HG03571 (cell line): ENCODE results near the gene ACOXL.
A peak's percentile ranks its signal among the peaks of the same experiment; 100 is the strongest.

ENCODE experiments used
- ATAC-seq: cut with Tn5 transposase; IDR thresholded peaks from one replicate; pipeline ENCODE4 v1.9.1; 2021; ENCODE audit not compliant: unreplicated experiment

Gene ACOXL

DNA sequence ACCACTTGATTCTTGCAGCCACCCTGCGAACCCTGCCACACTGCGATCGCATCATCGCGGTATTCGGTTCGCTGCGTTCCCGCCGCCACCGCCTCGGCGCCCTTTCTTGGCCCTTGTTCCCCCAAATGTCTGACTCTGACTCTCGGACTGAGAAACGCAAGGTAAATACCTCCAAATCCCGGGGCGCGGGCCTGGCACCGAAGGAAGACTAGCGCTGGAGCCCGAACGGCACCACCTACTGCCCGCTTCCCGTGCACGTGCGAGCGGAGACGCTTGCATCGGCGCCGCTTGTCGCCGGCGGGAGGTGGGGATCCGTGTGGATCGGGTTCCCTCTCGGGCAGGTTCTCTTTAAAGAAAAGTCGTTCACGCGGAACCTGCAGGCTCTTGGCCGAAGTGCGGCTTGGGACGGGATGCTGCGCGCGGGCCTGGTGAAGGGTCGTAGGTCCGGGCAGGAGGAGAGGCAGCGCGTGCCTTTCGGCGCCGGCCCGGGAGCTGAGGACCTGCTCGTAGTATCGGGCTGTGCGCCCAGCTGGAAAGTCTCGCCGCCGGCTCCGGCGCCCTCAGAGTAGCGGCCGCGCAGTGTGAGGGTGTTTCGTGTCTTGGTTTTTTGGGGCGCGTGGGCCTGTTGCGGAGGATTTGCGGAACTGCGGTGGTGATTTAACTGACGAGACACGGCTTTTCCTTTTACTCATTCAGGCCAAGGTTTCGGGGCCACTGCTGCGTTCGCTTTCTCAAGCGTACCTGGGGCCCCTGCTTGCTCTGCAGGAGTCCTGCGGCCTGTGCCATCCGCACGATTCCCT, 388.9 kb downstream of the ACOXL start:
- ATAC-seq = peak; percentile 0

DNA sequence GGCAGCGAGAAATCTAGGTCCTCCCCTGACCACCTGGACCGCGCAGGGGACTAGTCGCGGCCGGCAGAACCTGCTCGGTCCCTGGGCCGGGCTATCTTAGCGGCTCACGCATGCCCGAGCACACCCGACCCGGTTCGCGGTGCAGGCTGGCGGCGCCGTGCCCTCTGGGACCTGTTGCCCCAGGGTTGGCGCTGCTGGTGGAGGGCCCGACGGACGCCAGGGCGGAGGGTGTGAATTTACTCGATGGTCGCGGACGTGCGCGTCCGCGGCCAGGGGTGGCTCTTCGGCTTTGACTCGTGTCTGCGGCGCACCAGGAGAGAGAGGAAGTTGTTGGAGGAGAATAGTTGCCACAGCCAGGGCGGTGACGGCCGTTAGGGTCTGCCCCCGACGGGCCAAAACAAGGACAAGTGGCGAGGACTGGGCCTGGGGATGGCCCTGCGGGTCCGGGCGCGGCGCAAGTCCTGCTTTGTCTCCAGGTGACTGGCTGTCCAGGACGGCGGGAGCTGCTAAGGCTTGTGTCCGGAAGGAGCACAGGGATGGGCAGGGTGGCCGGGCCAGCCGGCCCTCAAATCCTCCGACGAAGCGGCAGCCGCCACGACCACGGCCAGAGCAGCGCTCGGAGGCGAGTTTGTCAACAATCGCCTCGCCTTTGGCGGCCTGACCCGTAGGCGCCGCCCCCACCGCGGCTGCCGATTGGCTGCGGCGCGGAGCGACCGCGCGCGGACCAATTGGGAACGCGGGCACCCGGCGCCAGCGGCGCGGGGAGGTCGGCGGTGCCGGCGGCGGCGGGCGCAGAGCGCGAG, 389.7 kb downstream of the ACOXL start:
- peak; percentile 40 for ATAC-seq

DNA sequence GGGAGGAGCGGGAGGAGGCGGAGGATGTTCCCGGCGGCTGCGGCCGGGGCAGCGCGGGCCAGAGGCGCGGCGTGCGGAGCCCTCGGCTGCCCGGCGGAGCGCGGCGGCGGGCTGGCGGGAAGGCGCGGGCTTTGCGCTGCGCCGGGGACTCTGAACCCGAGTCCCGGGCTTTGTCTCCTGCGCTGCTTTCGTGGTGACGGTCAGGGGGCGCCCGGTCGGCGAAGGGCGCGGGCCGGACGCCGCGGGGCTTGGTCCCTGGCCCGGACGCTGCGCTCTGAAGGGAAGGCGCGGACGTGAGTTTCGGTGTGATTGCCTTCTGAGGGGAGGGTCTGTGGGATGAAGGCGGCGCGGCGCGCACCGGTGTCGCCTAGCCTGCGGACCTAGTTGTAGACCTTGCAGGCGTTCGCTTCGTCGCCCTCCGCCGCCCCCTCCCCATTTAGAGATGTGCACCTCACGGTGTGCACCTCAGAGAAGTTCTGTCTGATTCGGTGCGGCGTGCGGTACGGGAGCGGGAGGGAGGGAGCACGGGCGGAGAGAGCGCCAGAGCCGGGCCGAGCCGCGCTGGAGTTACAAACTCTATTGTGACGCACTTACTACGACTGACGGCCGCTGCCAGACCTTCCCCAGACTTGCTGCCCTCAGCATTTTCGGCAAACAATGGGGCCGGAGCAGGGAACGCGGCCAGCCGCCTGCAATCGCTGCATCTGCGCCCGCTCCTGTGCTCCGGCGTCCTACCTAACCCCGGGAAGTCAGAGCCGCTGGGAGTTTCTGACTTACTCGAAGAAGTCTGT, 390.5 kb downstream of the ACOXL start:
- ATAC-seq = no peak

DNA sequence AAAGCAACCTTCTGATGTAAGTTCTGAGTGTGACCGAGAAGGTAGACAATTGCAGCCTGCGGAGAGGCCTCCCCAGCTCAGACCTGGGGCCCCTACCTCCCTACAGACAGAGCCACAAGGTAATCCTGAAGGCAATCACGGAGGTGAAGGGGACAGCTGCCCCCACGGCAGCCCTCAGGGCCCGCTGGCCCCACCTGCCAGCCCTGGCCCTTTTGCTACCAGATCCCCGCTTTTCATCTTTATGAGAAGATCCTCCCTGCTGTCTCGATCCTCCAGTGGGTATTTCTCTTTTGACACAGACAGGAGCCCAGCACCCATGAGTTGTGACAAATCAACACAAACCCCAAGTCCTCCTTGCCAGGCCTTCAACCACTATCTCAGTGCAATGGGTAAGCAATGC, 391.4 kb downstream of the ACOXL start:
- no peak for ATAC-seq

DNA sequence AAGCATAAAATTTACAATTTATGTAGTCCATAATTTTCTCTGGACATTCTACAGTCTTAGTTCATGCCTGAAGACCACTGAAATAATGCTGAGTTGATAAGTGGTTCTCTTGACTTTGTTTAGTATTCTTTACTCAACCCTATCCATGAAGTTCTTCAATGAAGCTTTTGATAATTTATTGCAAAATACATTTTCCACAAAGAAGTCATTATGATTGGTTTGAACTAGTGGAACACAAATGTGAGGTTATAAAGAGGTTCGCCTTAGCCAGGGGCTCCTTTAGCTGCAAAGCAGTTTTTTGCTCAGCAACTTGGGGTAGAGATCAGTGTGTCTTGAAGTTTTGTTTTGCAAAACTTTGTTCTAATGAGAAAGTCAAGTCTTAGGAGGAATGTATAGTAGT, 394.2 kb downstream of the ACOXL start:
- no peak for ATAC-seq

DNA sequence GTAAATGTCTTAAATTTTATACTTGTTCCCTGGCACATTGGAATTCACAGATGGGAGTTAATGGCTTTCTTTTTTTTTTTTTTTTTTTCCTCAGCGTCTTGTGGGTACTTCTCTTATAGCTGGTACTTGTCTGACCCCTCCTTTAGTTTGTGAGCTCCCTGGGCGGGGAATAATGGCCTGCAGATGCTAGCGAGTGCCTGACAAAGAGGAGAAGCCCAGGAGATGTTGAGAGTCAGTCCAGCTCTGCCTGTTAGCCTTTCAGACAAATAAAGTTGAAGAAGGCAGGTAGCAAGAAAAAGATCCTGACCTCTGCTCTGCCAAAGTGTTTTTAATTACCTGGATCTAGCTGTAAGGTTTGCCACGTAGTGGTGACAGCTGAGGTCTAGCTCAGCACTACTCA, 395.0 kb downstream of the ACOXL start:
- no peak for ATAC-seq

DNA sequence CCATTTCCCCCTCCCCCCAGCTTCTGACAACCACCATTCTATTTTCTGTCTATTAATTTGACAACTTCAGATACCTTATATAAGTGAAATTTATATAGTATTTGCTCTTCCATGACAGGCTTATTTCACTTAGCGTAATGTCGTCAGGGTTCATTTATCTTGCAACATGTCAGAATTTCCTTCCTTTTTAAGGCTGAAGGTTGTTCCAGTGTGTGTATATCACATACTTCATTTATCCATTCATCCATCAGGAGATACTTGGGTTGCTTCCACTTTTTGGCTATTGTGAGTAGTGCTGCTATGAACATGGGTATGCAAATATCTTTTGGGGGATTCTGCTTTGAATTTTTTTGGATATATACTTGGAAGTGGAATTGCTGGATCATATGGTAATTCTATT, 395.7 kb downstream of the ACOXL start:
- no peak for ATAC-seq

DNA sequence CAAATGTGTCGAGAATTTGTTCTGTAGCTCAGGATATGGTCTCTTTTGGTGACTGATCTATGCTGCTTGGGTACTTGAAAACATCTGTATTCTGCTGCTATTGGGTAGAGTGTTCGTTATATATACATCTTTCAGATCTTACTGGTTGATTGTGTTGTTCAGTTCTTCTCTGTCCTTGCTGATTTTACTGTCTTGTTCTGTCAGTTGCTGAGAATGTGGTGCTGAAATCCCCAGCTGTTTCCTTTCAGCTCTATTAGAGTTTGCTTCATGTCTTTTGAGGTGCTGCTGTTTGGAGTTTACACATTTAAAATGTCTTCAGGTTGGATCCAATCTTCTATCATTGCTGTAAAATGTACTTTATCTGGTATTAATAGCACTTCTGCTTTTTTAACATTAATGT, 401.2 kb downstream of the ACOXL start:
- ATAC-seq = no peak

DNA sequence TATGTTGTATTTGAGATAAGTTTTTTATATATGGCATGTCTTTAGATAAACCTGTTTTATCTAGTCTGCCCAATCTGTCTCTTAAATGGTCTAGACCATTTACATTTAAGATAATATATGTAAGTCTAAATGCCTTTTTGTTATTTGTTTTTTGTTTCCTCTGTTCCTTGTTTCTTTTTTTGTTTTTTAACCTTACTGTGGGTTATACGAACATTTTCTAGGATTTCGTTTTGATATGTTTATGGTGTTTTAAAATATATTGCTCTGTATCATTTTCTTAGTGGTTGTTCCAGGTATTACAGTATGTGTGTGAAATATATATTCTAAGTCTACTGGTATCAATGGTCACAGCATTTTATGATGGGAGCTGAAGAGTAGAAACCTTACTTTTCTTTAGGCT, 401.7 kb downstream of the ACOXL start:
- ATAC-seq = no peak

DNA sequence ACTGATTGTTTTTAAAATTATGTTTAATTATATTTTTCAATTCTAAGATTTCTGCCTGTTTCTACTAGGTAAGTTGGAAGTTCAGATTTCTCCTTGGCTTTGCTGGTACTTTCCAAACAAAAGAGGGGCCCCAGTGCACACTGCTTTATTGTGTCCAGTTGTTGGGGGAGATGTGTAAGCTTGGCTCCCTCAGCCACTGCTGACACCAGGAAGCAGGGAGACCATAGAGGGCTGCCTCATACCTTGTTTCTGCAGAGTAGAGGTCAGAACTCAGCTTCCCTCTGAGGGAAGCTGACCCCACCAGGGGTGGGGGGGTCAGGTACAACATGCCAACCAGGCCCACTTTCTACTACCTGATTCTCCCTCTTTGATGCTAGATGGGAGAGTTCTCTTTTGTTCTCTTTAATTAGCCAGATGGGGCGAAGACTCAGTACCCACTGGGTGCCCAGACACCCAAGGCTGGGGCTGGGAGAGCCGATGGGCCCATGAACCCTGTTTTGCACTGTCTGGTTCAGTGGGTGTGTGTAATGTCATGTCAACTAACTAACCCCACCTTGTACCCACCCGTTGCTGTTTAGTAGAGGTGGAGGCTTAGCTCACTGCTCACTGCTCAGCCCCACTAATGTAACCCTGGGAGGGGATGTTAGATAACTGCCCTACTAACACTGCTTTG, 403.0 kb downstream of the ACOXL start:
- no peak for ATAC-seq

DNA sequence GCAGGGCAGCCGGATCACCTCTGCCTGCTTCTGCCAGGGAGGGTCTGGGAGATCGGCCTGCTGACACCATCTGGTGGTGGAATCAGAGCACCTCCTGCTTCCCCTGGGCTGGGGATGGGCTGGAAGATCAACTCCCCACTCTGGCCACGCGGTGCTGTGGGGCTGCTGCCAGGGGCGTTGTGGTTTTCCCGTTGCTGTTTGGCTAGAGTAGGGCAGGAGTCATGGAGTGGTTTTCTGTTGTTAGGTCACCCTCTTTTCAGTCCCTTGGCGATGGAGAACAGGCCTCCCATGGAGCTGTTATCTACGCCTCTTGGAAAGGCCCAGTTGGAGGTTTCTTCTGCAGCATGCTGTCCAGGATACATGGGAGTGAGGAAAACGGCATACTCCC, 403.5 kb downstream of the ACOXL start:
- no peak for ATAC-seq

DNA sequence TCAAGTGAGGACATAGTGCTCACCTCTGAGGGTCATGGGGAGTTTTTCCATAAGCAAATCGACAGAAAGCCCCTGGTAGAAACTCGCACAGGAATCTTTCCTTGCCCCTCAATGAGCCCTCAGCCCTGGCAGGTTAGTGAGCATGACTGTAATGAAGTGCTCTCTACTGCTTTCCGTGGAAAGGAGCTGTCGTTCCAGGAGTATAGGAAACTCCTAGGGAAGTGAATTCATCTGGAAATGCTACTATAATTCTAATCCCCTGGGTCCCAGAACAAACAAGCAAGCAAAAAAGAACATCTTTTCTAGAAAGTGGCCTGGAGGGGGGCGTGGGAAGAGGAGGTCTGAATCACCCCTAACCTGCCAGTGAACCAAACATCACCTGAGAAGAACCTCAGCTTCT, 406.5 kb downstream of the ACOXL start:
- ATAC-seq = no peak

DNA sequence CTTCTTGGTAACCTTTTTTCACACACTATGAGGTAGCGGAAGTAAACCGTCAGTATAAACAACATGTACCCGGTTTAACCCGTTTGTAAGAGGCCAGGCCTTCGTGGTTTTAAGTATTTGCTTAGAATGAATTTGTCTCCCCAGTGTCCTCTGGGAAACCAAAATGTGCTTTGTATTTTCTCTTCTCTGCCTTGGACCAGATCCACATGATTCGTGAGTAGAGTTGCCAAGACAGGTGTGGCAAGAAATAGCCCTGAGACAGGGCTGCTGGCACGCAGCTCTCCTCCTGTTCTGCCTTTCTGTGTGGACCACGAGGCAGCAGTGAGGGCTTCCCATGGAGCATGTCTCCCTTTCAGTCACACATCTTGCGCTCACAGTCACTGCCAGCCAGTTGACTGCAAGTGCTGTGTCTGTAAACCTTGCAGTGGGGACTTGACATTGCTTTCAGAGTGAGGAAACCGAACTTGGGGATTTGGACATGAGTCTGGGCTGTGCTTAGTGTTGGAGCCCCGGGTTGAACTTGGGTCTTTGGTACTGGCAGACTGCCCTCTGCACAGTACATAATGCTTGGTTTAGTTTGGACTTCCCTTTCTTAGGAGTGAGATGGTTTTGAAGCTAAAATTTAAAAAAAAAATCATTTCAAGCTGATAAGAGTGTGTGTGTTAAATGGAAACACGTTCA, 407.4 kb downstream of the ACOXL start:
- ATAC-seq = no peak

DNA sequence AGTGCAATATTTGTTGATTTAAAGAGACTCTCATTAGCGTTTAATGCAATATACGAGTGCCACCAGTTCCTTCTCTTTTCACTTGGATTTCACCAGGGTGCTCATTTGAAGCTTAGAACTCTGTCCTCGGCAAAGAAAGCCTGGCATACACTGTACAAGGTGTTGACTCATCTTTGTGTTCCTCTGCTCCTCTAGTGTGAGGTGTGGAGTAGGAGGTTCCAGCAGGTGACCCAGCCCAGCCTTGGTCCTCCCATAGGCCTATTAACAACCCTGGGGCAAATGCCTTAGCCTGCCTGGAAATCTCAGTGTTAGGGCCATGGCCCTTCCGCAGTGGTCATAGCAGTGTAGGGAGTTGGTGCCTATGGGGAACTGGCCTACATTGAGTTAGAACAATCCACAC, 408.4 kb downstream of the ACOXL start:
- ATAC-seq = no peak

DNA sequence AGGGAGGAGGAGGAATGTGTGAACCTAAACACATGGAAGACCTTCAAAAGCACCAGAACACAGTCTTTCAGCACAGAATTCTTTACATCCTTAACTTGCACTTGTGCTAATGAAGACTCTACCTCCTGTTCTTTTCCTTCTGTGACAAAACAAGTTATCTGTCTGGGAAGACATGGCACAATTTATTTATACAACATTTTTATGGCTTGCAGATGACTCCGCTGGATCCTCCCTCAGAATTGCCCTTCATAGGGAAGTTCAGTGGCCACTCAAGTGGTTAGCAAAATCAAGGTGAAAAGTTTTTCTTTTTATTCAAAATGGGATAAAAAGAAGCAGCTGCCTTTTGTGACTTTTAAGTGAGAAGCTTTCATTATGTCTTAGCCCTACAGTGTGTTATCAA, 409.7 kb downstream of the ACOXL start:
- ATAC-seq = no peak

DNA sequence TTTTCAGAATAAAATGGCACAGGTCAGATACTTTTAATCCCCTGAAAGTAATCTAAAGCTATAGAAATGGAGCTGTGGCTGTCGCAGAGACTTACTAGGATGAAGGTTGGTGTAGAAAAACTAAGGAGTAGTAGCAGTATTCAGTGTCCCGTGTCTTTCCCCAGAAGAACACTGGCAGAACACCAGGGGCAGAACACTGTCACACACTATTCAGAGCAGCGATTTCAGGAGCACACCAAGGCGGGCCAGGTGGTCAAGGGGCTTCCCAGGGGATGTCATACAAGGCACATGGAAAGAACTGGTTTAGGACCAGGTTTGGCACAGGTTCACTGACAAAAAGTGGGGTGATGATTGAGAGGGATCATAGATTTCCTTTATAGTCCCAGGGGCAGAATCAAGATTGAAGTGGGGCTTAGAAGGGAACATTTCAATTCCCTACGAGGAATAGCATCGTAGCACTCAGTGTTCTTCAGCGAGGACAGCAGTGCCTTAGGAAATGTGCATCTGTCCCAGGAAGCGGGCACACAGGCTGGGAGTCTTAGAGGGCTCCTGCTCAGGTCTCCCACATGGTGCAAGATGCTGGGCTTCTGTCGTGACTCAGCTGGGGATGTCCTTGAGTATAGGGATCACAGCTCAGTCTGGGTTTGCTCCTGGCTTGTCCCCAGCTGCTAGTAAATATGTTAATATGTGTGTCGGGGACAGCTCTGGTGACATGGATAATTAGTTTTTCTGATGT, 410.9 kb downstream of the ACOXL start:
- no peak for ATAC-seq

DNA sequence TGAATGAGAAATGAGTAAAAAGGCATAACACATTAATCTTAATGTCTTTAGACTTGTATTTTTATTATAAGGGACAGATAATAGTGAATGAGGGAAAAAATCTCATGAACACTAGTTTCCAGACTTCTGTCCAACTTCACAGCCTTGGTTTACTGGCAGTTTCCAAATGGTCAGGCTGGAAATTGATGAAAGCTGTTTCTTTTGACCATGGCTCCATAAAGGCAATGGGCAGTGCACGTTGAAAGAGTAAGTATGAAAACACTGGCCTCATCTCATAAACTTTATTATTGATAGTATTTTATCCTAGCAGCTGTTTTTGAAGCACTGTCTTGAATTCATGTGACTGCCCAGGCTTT, 411.4 kb downstream of the ACOXL start:
- no peak for ATAC-seq

DNA sequence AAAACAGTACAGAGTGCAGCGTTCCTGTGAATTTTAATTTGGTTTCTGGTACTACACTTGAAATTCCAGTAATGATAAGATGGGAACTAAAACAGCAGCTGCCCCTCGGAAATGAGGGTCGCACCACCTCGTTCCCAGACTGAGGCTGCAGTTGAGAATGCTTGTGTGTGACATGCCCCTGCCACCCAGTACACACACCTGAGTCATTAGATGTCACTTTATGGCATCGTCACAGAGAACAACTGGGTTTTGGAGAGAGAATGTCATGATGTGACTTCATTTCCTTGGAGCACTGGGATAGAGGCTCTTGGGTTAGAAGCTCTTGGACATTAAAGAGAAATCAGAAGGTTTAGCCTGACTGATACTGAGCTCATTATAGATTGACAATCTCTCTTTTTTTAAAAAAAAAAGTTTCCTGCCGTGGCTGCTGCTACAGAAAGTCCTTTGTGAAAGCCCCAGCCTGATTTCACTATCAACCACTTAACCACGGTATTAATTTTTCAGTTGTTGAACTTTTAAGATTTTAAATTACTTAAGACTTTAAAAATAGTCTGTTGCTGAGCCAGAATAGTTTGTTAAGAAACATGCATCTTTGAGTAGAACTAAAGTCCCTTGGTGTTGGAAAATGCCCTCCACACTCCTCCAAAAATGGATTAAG, 412.9 kb downstream of the ACOXL start:
- ATAC-seq = peak; percentile 82

DNA sequence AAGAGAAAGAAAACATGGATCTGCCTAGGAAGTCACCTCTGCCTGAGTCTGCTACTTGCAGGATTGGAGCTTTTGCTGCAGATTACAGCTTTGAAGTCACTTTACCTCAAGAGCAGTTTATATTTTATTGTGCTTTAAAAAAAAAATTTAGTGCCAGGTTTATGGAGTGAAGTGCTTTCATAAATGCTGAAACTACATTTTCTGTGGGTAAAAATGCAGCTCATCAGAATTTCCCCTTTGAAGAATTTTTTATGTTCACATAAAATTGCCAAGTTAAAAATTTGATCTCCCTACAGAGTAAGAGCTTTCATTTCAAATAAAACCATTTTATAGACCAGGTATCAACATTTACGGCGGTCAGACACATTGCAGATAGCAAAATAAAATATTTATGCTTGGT, 413.6 kb downstream of the ACOXL start:
- no peak for ATAC-seq
